Measurements from ENCODE around the gene DIRAS1.
"Not testable (repeated sequence)": the region's sequence is repeated elsewhere in the genome, so short reads cannot be mapped to it uniquely, and the experiment has no call there.

Gene DIRAS1

DNA sequence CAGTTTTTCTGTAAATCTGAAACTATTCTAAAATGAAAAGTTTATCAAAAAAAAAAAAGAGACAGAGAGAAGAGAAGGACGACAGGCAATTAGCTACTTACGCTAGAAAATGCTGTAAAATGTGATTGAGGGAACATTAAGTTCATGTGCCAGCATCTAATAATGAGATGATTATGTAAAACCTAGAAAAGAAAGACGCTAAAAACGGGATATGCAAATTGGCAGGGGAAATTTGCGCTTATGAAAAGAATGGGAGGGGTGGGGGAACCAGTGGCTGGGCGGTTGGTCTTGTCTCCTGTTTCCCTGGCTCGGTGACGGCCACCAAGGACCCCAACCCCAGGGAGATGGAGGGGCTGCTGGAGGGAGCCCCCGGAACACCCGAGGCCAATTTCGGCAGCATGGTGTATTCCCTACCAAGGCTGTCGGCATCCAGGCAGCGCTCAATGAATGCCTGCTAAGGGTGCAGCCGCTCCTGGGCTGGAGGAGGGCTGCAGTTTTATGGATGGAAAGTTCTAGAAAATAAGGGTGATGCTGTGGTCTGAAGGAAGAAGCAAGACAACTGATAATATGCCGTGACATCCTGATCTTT, 52.9 kb downstream of the DIRAS1 start:
- DNase-seq: no peak

DNA sequence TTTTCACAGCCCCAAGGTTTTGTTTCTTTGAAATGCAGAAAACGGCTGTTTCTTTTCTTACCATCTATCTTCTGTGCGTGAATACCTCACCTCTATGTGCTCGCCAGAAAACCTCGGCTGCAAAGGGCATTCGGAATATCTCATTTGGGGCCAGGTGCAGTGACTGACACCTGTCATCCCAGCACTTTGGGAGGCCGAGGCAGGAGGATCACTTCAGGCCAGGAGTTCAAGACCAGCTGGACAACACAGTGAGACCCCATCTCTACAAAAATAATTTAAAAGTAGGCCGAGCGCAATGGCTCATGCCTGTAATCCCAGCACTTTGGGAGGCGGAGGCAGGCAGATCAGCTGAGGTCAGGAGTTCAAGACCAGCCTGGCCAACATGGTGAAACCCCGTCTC, 53.8 kb downstream of the DIRAS1 start:
- not testable (repeated sequence) for DNase-seq

DNA sequence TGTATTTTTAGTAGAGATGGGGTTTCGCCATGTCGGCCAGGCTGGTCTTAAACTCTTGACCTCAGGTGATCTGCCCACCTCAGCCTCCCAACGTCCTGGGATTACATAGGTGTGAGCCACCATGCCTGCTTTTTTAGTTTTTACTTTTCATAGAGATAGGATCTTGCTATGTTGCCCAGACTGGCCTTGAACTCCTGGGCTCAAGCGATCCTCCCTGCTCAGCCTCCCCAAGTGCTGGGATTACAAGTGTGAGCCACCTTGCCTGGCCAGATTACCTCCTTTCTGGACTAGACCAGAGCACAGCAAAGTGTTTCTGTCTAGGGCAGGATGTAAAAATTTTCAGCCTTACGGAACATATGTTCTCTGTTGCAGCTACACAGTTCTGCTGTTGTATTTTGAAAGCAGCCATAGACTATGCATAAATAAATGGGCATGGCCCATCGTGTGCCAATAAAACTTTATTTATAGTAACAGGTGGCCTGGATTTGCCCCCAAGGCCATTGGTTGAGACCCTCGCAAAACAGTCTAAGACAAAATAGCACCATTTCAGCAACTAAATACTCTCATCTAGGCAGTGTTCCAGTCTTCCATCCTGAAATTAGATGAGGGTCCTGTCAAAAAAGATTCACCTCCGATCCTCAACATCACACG, 54.7 kb downstream of the DIRAS1 start:
- DNase-seq: no peak

DNA sequence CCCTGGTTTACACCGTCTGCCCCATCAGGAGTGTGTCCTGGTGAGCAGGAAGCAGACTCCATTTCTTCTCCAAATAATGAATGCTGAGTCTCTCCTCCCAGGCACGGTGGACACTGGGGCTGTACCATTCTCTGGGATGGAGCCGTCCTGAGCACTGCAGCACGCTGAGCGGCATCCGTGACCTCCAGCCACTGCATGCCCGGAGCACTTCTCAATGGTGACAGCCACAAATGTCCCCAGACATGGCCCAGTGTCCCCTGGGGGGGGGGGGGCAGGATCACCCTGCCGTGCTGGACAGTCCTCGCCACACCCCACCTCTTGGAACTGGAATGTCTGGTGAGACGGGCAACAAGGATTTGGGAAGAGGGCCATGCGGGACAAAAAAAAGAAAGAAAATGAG, 56.1 kb downstream of the DIRAS1 start:
- no peak for DNase-seq
